HG03095 (cell line): ENCODE data around the gene ICE1.
"Not testable (repeated sequence)": the region's sequence is repeated elsewhere in the genome, so short reads cannot be mapped to it uniquely, and the experiment has no call there.

Source experiments
- ATAC-seq: cut with Tn5 transposase; IDR thresholded peaks from one replicate; pipeline ENCODE4 v1.9.1; 2021; ENCODE audit warnings: moderate library complexity; ENCODE audit not compliant: unreplicated experiment

ICE1 gene

DNA sequence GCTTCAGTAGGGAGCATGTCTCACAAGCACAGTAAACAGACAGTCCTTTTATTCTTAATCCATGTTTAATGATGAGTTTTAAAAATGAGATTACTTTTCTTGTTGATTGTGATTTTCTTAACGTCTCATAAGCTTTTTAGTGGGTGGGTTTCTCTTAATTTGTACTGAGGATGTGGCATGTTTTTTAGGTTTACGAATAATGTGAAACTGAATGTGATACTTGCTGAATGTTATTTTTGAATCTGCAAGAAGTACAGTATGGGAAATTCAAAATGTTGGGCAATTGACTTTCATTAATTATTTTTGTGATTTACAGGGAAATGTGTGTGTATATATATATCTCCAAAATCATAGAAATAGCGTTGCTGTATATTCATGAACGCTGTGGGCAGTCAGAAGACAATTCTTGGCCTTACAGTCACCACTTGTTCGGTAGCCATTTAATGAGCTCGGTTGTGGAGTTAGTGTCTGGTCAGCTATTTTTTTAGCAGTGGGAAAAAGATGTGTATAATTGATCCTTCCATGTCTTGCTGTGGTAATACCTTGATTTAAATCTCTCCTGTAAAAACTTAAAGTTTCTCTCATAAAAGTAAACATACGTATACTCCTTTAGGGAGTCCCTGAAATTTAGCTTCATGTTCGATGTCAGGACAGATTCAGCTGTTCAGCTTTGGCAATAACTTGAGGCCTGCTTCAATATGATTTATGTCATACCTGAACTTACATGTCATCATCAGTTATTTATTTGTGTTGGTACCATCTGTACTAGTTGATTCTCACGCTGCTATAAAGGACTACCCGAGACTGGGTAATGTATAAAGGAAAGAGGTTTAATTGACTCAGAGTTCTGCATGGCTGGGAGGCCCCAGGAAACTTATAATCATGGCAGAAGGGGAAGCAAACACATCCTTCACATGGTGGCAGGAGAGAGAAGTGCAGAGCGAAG lies 15.0 kb downstream of the ICE1 start:
- peak; percentile 55 for ATAC-seq

DNA sequence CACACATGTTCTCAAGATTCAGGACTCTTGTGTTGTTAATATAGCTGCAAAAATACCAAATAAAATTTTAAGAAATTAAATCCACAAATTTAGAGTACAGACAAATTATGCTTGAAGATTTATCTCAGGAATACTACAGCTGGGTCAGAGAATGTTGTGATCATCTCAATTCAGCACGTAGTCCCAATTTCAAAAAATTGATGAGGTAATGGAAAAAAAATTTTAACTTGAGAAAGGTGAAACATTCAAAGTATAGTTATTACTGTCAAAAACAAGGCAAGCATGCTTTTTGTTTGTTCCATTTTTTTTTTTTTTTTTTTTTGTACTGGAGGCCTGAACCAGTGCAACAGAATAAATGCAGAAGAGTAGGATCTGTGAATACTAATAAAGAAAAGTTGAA lies 29.4 kb downstream of the ICE1 start:
- no peak for ATAC-seq

DNA sequence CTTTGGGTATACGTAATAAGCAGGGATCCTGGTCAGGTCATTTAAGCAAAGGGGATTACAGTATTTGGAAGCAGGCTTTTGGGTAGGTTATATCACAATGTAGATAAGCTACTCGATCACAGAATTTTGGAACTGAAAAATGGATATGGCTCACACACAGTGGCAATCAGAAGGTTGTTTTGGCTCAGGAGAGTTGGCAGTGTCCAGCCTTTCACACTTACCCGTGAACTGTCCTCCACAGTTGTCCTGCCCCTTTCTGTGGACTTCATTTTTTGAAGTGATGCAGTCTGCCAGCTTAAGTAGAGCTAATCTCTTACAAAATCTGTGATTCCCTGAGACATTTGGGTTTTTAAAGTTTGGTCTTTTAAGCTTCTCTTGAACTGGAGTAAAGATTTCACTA lies 30.7 kb downstream of the ICE1 start:
- ATAC-seq: no peak

DNA sequence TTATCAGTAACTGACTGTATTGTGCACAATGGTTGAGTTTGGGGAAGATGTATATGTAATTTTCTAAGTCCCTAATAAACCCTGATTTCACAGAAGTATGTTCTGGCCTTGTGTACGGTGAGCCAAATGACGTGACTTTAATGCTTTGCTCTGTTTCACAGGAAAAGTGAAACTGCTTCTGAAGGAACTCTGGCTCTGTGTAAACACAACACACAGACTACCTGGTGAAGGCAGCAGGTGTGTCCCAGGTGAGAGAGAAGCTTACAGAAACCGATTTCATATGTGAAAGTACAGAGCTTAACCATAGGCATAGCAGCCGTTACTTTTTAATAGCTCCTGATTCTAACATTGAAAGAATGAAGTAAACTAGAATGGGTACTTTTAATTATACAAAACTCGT lies 31.9 kb downstream of the ICE1 start:
- ATAC-seq: no peak

DNA sequence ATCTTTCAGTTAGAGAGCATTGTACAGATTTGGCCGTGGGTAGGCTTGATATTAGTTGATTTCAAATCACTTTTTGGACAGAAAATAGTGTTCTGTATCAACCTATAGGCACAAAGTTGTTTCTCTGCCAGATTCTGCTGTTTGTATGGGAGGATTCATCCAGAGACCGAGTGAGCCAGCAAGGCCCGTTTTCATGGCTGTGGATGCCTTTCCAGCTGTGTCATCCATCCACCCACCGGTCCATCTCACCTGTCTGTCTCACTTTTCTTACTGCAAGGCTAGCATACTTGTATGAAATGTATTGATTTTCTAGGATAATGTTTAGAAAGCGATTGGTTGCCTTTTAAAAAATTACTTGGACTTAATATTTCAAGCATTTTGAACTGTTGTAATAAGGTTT lies 34.4 kb downstream of the ICE1 start:
- ATAC-seq: no peak

DNA sequence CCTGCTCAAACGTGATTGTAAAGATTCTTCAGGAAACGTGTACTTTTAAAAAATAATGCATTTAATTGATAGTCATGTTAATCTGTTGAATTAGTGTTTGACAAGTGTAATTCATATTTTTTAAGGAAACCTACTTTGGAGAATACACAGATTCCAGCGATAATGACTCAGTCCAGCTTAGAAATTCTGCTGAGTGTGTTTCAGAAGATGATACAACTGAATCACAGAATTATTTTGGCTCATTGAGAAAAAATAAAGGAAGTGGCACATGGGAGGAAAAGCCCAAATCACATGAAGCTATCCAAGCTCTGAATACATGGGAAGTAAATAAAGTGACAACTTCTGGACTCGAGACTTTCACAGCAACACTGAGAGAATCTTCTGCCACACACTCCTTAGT lies 37.8 kb downstream of the ICE1 start:
- ATAC-seq: no peak

DNA sequence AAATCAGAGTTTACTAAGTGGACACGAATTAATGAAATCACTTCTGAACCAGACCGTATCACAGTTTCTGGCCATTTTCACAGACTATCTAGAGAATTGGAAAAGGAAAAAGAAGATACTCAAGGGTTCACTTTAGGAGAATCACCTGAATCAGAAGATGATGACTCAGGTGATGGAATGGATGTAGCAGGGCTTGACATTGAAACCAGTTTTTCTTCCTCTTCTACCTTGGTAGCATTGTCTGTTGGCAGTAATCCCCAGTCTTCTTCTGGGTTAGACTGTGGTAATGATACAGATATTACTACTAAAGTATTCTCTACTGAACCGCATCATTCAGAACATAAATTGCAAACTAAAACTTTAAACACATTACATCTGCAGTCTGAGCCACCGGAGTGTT lies 38.5 kb downstream of the ICE1 start:
- ATAC-seq: no peak

DNA sequence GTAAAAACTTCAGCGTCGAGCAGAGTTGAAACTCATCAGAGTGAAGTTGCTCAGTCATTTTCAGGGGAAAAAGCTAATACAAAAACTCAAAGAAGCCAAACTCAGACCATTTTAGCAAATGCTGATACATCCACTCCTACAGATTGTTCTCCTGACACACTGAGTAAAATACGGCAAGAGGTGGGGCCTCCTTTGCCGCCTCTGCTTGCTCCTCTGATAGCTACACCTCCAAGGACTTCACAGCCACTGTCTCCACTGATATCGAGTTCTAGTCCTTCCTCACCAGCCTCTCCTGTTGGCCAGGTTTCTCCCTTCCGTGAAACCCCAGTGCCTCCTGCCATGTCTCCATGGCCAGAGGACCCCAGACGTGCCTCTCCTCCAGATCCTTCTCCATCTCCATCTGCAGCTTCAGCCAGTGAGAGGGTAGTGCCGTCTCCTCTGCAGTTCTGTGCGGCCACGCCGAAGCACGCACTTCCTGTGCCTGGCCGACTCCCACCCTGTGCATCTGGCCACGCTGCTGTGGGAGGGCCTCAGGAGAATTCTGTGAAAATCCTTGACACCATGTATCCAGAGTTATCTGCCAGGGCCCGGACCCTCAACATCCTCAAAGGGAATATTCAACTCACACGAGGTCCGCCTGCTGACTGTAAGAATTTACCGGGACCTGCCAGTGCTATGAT lies 41.7 kb downstream of the ICE1 start:
- no peak for ATAC-seq

DNA sequence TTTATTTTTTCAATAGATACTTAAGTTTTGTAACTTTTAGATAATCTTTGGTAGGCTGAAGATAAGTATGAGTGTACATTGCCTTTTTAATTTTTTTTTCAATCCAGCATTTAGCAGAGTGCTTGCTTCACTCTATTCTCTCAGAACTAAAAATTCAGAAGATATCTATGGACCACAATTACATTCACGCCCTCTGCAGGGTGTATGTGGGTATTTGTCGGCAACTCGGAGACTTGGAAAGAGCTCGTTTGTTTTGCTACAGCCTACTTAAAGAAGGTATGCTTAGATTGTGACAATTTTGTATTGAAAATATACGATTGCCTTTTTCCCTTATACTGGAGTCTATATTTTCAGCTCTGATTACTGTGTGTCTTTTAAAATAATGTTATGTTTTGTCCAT lies 43.8 kb downstream of the ICE1 start:
- no peak for ATAC-seq

DNA sequence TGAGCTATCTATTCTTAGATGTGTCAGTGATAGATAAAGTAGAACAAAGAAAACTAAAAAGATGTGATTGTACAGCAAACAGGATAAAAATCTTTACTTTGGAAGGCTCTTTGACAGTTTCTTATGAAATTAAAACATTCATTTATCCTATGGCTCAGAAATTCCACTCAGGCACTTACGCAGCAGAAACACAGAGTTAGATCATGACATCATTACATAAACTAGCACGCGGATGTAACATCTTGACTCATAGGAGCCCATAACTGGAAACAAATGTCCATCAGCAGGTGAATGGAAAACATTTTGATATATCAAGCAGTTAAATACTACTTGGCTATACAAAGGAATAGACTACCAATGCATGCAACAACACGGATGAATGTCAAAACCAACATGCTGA lies 45.3 kb downstream of the ICE1 start:
- no peak for ATAC-seq

DNA sequence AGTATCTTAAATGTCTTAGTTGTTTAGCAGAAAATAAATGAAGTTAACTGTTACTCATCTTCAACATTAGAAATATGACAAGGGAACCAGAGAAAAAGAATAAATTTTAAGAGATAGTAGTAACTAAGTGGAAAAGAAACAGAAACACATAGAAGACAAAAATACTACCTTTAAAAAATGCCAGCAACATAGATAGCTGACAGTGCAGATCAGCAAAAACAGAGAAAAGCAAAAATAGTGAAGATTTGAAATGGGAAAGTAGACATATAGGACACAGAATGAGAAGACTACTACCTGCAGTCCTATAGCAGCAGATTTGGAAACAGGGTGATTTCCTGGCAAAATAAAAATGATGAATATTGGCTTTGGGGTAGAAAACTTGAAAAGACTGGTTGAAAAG lies 48.5 kb downstream of the ICE1 start:
- no peak for ATAC-seq

DNA sequence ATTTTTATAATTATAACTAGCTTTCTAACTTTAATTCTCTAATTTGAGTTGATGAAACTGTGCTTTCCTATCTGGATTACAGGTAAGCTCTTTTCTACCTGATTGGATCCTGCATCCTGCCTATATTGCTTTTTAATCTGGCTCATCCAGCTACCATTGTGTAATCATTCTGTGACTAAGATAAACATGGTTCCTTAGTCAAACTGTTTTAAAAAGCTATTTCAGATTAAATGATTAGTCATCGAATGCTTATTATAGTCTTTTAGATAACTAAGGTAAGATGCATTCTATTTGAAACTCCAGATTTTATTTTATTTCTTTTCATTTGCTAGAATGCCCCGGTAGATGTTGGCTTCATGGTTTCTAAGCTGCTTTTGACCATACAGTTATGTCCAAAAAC lies 50.7 kb downstream of the ICE1 start:
- ATAC-seq: no peak

DNA sequence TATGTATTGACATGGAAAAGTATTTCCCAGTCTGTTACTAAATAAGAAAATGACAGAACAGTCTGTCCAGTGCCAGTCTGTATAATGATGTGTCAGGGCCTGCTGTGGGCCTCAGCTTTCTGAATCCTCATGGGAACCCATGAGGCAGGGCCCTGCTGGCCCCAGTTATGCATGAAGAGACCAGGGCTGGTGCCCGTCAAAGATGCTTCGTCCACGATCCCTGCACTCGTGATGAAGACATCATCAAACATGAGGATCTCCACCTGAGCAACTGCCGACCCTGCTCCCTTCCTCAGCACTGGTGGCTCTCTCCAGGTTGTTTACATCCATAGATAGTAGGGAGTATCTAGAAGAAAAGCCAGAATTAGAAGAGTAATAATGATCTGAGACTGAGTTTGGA lies 52.5 kb downstream of the ICE1 start:
- ATAC-seq: no peak

DNA sequence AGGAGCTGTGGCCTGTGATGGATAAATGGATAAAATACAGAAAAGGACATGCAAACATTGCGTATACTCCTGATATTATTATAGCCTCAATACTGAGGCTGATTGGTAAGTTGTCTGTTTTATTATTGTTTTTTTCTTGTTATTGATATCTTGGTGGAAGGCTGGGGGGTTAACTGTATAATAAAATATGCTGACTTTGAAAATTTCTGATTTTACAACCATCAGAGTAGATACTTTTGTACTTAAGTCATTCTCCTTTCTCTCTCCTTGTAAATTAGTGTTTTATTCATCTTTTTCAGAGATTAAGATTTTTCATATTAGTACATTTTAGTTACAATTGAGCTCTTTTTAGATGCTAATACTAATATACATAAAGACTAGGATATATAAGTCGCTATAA lies 53.5 kb downstream of the ICE1 start:
- ATAC-seq: no peak

DNA sequence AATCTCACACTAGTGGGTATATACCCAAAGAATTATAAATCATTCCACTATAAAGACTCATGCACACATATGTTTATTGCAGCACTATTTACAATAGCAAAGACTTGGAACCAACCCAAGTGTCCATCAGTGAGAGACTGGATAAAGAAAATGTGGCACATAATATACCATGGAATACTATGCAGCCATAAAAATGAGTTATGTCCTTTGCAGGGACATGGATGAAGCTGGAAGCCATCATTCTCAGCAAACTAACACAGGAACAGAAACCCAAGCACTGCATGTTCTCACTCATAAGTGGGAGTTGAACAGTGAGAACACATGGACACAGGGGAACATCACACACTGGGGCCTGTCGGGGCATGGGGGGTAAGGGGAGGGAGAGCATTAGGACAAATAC lies 57.1 kb downstream of the ICE1 start:
- not testable (repeated sequence) for ATAC-seq

DNA sequence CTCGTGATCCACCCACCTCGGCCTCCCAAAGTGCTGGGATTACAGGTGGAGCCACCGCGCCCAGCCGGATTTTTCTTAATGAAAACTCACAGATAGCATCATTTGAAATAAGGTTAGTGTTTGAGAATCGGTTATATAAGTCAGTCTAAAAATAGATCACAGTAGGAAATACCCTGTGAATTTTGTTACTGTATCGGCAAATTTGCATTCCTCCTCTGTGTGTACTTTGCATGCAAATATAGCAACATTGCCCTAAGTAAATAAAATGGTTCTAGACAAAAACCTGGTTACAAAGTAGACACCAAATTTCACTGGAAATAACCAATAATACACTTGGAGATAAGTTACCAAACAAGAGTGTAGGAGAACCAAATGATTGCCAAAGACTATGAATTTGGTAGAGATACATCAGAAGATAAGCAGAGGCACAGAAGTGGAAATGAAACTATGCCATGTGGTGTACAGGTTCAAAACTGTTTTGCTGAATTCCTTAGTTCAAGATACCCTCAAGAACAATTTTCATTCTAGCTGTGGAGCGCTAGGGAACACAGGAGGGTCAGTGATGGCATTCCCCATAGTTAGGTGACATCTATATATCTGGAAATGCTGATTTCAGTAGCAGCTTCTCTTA lies 58.1 kb downstream of the ICE1 start:
- no peak for ATAC-seq

DNA sequence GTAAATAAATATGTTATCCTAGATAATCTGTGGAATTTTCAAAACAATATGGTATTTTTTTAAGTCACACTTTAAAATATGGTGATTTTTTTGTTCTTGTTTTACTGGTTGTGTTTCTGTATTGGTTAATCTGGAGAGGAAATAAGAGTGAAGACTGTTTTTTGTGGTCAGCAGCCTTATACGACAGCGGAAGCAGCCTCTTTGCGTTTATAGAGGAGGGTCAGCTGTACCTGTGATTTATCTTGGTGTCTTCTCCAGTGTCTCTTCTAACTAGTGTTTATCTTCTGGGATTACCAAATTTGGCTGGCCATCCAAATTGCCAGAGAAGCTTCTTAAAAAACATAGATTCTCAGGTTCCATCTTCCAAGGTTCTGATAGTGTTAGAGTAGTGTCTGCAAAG lies 58.7 kb downstream of the ICE1 start:
- no peak for ATAC-seq

DNA sequence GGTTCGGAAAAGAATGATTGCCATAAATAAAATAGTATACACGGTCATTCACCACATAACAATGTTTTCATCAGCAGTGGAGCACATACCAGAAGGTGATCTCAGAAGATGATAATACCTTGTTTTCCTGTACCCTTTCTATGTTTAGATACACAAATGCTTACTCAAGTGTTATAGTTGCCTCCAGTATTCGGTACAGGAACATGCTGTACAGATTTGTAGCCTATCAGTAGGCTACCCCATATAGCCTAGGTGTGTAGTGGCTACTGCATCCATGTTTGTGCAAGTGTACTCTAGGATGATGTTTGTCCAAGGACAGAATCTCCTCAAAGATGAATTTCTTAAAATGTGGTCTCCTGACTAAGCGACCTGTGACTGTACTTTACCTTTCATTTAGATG lies 59.2 kb downstream of the ICE1 start:
- ATAC-seq: no peak

DNA sequence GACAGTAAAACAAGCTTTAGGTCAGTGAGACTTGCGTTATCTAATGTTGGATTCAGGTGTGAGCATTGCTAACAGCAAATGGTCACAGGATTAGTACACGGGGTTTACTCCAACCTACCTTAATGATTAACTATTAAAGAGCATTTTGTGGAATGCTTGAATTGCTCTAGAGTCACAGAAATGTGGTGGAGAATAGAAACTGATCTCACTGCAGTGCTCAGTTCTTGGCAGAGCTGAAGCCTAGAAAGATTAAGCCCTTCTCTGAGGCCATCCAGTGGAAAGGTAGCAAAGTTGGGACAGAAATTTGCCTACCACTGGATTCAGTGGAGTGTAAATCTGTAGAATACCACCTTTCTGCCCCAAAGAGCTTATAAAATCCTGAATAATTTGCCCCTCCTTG lies 60.9 kb downstream of the ICE1 start:
- no peak for ATAC-seq

DNA sequence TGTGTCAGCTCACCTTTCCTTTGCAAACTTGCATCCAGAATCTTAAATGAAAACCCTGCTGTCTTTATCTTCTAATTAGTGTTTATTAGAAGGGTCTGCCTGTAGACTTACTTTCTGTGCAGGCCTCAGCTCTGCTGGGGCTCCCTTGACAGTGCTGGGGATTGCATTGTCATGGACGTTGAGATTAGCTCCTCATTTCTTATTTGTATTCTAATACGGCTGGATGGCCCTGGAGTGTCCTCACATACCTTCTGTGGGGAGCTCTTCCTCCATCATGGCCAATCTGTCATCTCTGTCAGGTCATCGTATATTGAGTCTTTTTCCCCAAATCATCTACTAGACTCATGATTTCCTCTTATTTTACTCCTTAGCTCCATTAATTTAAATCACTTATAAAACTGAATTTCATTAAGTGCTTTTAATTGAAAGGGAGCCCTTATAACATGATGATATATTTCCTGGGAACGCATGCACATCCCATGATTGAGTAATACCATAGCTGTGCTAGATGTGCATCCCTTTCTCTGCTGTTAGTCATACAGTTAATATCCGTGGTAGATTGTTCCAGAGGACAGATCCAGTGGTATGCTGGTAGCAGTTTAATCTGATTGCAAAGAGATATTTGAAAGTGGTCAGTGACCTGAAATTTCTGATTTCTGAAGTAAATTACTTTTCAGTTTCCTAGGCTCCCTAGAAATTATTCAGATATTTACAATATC lies 61.6 kb downstream of the ICE1 start:
- ATAC-seq: no peak

DNA sequence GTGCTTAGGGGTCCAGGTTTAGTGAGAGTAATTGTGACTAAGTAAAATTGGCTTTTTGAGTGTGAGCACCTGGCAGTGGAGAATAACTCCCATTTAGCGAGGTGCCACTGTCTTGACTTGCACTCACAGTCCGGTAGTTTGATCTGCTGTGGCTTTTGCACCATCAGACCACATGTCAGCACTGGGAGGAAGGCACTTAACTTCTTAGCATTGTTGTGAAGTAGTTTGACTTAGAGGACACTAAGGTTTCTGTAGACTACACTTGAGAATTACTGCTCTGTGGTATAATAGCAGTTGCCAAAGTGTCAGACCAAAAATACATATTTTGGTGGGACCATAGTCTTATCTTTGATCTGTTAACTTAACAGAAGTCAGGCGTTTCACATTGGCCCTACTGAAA lies 63.6 kb downstream of the ICE1 start:
- ATAC-seq: no peak
